ENCODE results near the gene DEFB114.

DNA sequence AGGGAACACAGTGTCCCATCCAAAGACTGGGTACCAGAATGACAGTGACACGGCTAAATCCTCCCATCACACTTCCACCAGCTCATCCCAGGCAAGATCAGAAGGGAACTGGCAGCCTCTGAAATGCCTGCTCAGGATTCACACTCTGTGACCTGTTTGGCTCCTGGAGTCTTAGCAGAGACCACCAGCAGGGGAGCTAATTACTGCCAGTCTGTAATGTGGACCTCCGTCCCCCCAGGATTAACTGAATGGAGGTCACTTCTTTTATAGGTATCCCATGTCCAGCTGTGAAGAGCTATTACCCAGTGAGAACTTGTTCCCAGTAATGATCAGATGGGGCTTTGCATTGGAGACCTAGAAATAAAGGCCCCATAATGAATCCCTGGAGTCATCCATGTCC lies 45.2 kb downstream of the DEFB114 start:
- TF ChIP-seq, protein P1, sequence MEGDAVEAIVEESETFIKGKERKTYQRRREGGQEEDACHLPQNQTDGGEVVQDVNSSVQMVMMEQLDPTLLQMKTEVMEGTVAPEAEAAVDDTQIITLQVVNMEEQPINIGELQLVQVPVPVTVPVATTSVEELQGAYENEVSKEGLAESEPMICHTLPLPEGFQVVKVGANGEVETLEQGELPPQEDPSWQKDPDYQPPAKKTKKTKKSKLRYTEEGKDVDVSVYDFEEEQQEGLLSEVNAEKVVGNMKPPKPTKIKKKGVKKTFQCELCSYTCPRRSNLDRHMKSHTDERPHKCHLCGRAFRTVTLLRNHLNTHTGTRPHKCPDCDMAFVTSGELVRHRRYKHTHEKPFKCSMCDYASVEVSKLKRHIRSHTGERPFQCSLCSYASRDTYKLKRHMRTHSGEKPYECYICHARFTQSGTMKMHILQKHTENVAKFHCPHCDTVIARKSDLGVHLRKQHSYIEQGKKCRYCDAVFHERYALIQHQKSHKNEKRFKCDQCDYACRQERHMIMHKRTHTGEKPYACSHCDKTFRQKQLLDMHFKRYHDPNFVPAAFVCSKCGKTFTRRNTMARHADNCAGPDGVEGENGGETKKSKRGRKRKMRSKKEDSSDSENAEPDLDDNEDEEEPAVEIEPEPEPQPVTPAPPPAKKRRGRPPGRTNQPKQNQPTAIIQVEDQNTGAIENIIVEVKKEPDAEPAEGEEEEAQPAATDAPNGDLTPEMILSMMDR (IDR thresholded peaks at IDR 0.05), result no peak
- TF ChIP-seq ZFX (IDR thresholded peaks at IDR 0.05; ENCODE audit: borderline replicate concordance), result no peak
